DOHH2 (cell line): Measurements from ENCODE around the gene KCNQ1.

ENCODE experiments used
- H3F3A ChIP-seq: fragments of 200-600 bp; sonication (generic), shearing (Covaris generic); 2 replicates; pipeline ENCODE4 v1.6.0; 2016; ENCODE audit warnings: antibody characterized with exemption, mild to moderate bottlenecking; ENCODE audit not compliant: control insufficient read depth, insufficient read depth
- H3K27ac ChIP-seq: fragments of 200-600 bp; sonication (generic); 2 replicates; pipeline ENCODE4 v1.5.1; 2014; ENCODE audit warnings: low read depth, mild to moderate bottlenecking, low read length, moderate library complexity
- H3K27me3 ChIP-seq: fragments of 200-600 bp; sonication (generic); 2 replicates; pipeline ENCODE4 v1.6.1; 2014; ENCODE audit warnings: mild to moderate bottlenecking, low read length, mixed read lengths; ENCODE audit not compliant: control insufficient read depth
- H3K36me3 ChIP-seq: fragments of 200-600 bp; sonication (generic); 2 replicates; pipeline ENCODE4 v1.6.1; 2014; ENCODE audit warnings: mild to moderate bottlenecking, low read length, moderate library complexity, mixed read lengths; ENCODE audit not compliant: control insufficient read depth
- H3K4me1 ChIP-seq: fragments of 200-600 bp; sonication (generic); 2 replicates; pipeline ENCODE4 v1.6.1; 2014; ENCODE audit warnings: mild to moderate bottlenecking, low read length, mixed read lengths; ENCODE audit not compliant: control insufficient read depth
- H3K4me2 ChIP-seq: fragments of 200-600 bp; sonication (generic); 2 replicates; pipeline ENCODE4 v1.6.0; 2014; ENCODE audit warnings: mild to moderate bottlenecking, low read length, moderate library complexity
- H3K4me3 ChIP-seq: fragments of 200-600 bp; sonication (generic); 2 replicates; pipeline ENCODE4 v1.5.1; 2014; ENCODE audit warnings: mild to moderate bottlenecking, low read length, mixed read lengths
- H3K79me2 ChIP-seq: fragments of 200-600 bp; sonication (generic); 2 replicates; pipeline ENCODE4 v1.6.1; 2014; ENCODE audit warnings: mild to moderate bottlenecking, low read length, mixed read lengths; ENCODE audit not compliant: control insufficient read depth
- H3K9me2 ChIP-seq: fragments of 200-600 bp; sonication (generic); replicated peaks from 2 replicates; pipeline ENCODE4 v1.6.1; 2014; ENCODE audit warnings: mild to moderate bottlenecking, low read length, mixed read lengths; ENCODE audit not compliant: control insufficient read depth
- H3K9me3 ChIP-seq: fragments of 200-600 bp; sonication (generic); 2 replicates; pipeline ENCODE4 v1.6.1; 2014; ENCODE audit warnings: antibody characterized with exemption, low read length, mixed read lengths; ENCODE audit not compliant: control insufficient read depth, insufficient read depth
- H4K20me1 ChIP-seq: fragments of 200-600 bp; sonication (generic); 2 replicates; pipeline ENCODE4 v1.6.0; 2014; ENCODE audit warnings: low read depth, mild to moderate bottlenecking, antibody characterized with exemption, low read length, moderate library complexity; ENCODE audit not compliant: control insufficient read depth, insufficient read depth
- EZH2phosphoT487 ChIP-seq: fragments of 200-600 bp; sonication (generic); IDR thresholded peaks from 2 replicates; pipeline ENCODE4 v1.6.1; 2017; ENCODE audit warnings: borderline replicate concordance, mild to moderate bottlenecking, antibody characterized with exemption, low read length, moderate library complexity, mixed read lengths
- TF ChIP-seq, protein P1 (sequence below): fragments of 200-600 bp; sonication (generic); IDR thresholded peaks from one replicate; pipeline ENCODE4 v1.5.1; 2014; ENCODE audit warnings: antibody characterized with exemption, mild to moderate bottlenecking, low read depth, low read length; ENCODE audit not compliant: poor library complexity, severe bottlenecking

Gene KCNQ1

GRCh38 chr11:2662430-2663299 is 217.9 kb downstream of the KCNQ1 start:
- Histone ChIP-seq H3K4me1 (no peaks in the 10 kb centered on the region), H3K36me3 (no peaks in the 10 kb centered on the region), H3K79me2 (no peaks in the 10 kb centered on the region), H3K27me3 (no peaks in the 10 kb centered on the region), H3F3A (no peaks in the 10 kb centered on the region), H3K4me3 (no peak overlapping the region), H3K9me3 (peaks cover 4% of the 10 kb centered on the region; the same call in 1 of the 2 replicates), H3K27ac (no peak overlapping the region), H3K9me2 (no peaks in the 10 kb centered on the region), H4K20me1 (no peaks in the 10 kb centered on the region), H3K4me2 (no peak overlapping the region)
- TF ChIP-seq, protein P1, sequence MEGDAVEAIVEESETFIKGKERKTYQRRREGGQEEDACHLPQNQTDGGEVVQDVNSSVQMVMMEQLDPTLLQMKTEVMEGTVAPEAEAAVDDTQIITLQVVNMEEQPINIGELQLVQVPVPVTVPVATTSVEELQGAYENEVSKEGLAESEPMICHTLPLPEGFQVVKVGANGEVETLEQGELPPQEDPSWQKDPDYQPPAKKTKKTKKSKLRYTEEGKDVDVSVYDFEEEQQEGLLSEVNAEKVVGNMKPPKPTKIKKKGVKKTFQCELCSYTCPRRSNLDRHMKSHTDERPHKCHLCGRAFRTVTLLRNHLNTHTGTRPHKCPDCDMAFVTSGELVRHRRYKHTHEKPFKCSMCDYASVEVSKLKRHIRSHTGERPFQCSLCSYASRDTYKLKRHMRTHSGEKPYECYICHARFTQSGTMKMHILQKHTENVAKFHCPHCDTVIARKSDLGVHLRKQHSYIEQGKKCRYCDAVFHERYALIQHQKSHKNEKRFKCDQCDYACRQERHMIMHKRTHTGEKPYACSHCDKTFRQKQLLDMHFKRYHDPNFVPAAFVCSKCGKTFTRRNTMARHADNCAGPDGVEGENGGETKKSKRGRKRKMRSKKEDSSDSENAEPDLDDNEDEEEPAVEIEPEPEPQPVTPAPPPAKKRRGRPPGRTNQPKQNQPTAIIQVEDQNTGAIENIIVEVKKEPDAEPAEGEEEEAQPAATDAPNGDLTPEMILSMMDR: no peak
- no peak for TF ChIP-seq EZH2phosphoT487

DNA sequence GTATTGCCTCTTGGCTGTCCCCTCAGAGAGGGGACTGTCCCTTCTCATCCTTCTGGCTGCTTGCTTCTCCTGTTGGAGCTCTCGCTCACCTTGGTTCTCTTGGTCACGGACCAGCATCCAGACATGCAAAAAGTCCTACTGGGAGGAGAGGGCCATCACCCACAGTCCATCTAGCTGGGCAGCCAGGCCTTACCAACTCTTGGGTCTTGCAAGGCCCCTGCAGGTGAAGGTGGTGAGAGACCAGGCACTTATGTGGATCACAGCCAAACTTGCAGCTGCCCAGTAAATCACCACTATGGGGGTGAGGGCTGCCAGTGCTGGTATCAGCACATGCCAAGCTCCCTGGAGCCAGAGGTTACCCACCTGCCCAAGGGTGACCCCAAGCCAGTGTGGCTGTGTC is 218.7 kb downstream of the KCNQ1 start:
- H4K20me1 ChIP-seq: no peaks in the 10 kb centered on the region
- no peaks in the 10 kb centered on the region for H3F3A ChIP-seq
- no peak overlapping the region for H3K4me3 ChIP-seq
- H3K4me1 ChIP-seq: no peaks in the 10 kb centered on the region
- no peak overlapping the region for H3K27ac ChIP-seq
- H3K9me2 ChIP-seq: no peaks in the 10 kb centered on the region
- TF ChIP-seq, protein P1: no peak
- no peak for TF ChIP-seq EZH2phosphoT487
- no peaks in the 10 kb centered on the region for H3K27me3 ChIP-seq
- H3K4me2 ChIP-seq: no peak overlapping the region
- no peaks in the 10 kb centered on the region for H3K36me3 ChIP-seq
- H3K79me2 ChIP-seq: no peaks in the 10 kb centered on the region
- peaks cover 4% of the 10 kb centered on the region; the same call in 1 of the 2 replicates for H3K9me3 ChIP-seq

DNA sequence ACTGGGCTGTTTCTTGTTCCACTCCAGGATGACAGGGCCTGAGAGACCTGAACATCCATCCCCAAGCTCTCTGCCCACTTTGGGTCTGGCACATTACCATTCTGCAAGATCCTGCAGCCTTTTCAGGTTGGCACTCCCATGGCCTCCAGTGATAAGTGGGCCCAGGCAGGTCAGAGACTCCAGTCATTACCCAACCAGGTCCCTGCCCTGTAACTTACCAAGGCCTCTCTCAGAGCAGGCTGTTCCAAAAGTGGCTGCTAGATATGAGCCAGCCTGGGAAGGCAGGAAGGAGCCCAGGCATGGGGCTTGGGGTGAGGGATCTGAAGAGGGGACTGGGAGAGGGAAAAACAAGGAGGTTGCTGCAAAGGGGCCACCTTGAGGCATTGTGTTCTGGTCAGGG is 219.1 kb downstream of the KCNQ1 start:
- Histone ChIP-seq H3K9me2 (no peaks in the 10 kb centered on the region), H3K27ac (no peak overlapping the region), H3K4me2 (no peak overlapping the region), H3K4me1 (no peaks in the 10 kb centered on the region), H3K79me2 (no peaks in the 10 kb centered on the region), H3K36me3 (no peaks in the 10 kb centered on the region), H4K20me1 (no peaks in the 10 kb centered on the region), H3K4me3 (no peak overlapping the region), H3K27me3 (no peaks in the 10 kb centered on the region), H3F3A (no peaks in the 10 kb centered on the region), H3K9me3 (peaks cover 4% of the 10 kb centered on the region; the same call in 1 of the 2 replicates)
- no peak for TF ChIP-seq EZH2phosphoT487
- TF ChIP-seq, protein P1: no peak
